ENCODE measurements around the gene PDLIM7.

Gene PDLIM7

GRCh38 chr5:177433658-177434217 is 63.7 kb downstream of the PDLIM7 start:
- Mint-ChIP-seq H3K4me1 (peaks cover 61% of the 10 kb centered on the region), H3K4me3 (no peak overlapping the region), H3K27me3 (no peaks in the 10 kb centered on the region), H3K27ac (no peak overlapping the region), H3K9me3 (no peaks in the 10 kb centered on the region), H3K36me3 (peaks cover 52% of the 10 kb centered on the region)
- ATAC-seq: no peak
